ENCODE data around the gene LYPD6. TPM values are rescaled to one million over a fixed set of nuclear protein-coding genes. Genes with fewer than 3 reads are reported as not detected.

LYPD6 gene
- total and polyA plus RNA-seq, 4 donors: 0.15 to 0.42 (median 0.23) TPM

- no peak for TF ChIP-seq JUND (IDR thresholded peaks at IDR 0.05)
- no peak for TF ChIP-seq RXRA (IDR thresholded peaks at IDR 0.05)
- TF ChIP-seq HNF4A (conservative IDR thresholded peaks at IDR 0.05): no peak
- TF ChIP-seq REST (IDR thresholded peaks at IDR 0.05): no peak
- no peak for TF ChIP-seq GABPA (IDR thresholded peaks at IDR 0.05 in 1 of 2, conservative IDR thresholded peaks at IDR 0.05 in 1 of 2)
- no peak for TF ChIP-seq EGR1 (IDR thresholded peaks at IDR 0.05; ENCODE audit: low read depth in 2 of 2)
- TF ChIP-seq CTCF (IDR thresholded peaks at IDR 0.05; ENCODE audit: low read depth, low read length, missing input control): no peak
- Histone ChIP-seq H3K36me3 (ENCODE audit: control insufficient read depth in 4 of 4, insufficient read depth in 3 of 4, low read depth in 1 of 4, low read length in 3 of 4) (no peaks in the 10 kb centered on the region), H3K9ac (ENCODE audit: low read depth in 1 of 2, low read length in 2 of 2) (no peak overlapping the region), H3K9me3 (ENCODE audit: control insufficient read depth in 4 of 4, low read length in 3 of 4) (no peaks in the 10 kb centered on the region), H3K4me1 (ENCODE audit: control insufficient read depth in 4 of 4, insufficient read depth in 4 of 4, low read length in 3 of 4) (peaks cover 0 to 14% (median 12%) of the 10 kb centered on the region in 4 donors), H3K27me3 (ENCODE audit: control insufficient read depth in 4 of 4, insufficient read depth in 4 of 4, low read length in 3 of 4) (no peaks in the 10 kb centered on the region), H3K27ac (ENCODE audit: low read depth in 1 of 2, low read length in 2 of 2) (no peak overlapping the region), H3K4me3 (ENCODE audit: low read depth in 1 of 3, low read length in 3 of 3) (no peak overlapping the region)
- no peak for DNase-seq (ENCODE audit: low spot score)
- WGBS: 94% methylated on average over 5 of the region's 5 CpGs
Observed at GRCh38 chr2:149370061-149370775, 39.8 kb downstream of the LYPD6 start.

GRCh38 chr2:149371476-149371875 lies 41.1 kb downstream of the LYPD6 start:
- H3K27ac ChIP-seq (ENCODE audit: low read depth in 1 of 2, low read length in 2 of 2): no peak overlapping the region
- TF ChIP-seq EGR1 (IDR thresholded peaks at IDR 0.05; ENCODE audit: low read depth in 2 of 2) (no peak), FOXA2 (IDR thresholded peaks at IDR 0.05) (no peak), RXRA (IDR thresholded peaks at IDR 0.05) (no peak), NR2F2 (IDR thresholded peaks at IDR 0.05) (no peak), SP1 (IDR thresholded peaks at IDR 0.05) (no peak), GABPA (IDR thresholded peaks at IDR 0.05 in 1 of 2, conservative IDR thresholded peaks at IDR 0.05 in 1 of 2) (no peak), YY1 (IDR thresholded peaks at IDR 0.05) (no peak), CTCF (IDR thresholded peaks at IDR 0.05; ENCODE audit: low read depth, low read length, missing input control) (no peak), JUND (IDR thresholded peaks at IDR 0.05) (no peak), HNF4G (IDR thresholded peaks at IDR 0.05) (no peak)
- H3K27me3 ChIP-seq (ENCODE audit: control insufficient read depth in 4 of 4, insufficient read depth in 4 of 4, low read length in 3 of 4): no peaks in the 10 kb centered on the region
- WGBS: 96% methylated on average over 6 of the region's 6 CpGs
- H3K4me3 ChIP-seq (ENCODE audit: low read depth in 1 of 3, low read length in 3 of 3): no peak overlapping the region
- no peaks in the 10 kb centered on the region for H3K9me3 ChIP-seq (ENCODE audit: control insufficient read depth in 4 of 4, low read length in 3 of 4)
- H3K36me3 ChIP-seq (ENCODE audit: control insufficient read depth in 4 of 4, insufficient read depth in 3 of 4, low read depth in 1 of 4, low read length in 3 of 4): no peaks in the 10 kb centered on the region
- H3K9ac ChIP-seq (ENCODE audit: low read depth in 1 of 2, low read length in 2 of 2): no peak overlapping the region
- peaks cover 0 to 3% (median under 1%) of the 10 kb centered on the region in 4 donors for H3K4me1 ChIP-seq (ENCODE audit: control insufficient read depth in 4 of 4, insufficient read depth in 4 of 4, low read length in 3 of 4)
- no peak for DNase-seq (ENCODE audit: low spot score)

All from liver (tissue), 9 donors.